Kidney epithelial cell (primary cell): ENCODE results near the gene EXOC3L4. TPM values are rescaled to one million over a fixed set of nuclear protein-coding genes. Genes with fewer than 3 reads are reported as not detected.
A peak's percentile ranks its signal among the peaks of the same experiment; 100 is the strongest.

Source experiments
- DNase-seq: peaks from one replicate; pipeline ENCODE4 v3.0.0-alpha.2; 2010; ENCODE audit warnings: low read depth
- H3K27me3 ChIP-seq: 2 replicates; pipeline ENCODE4 v1.6.0; 2011; ENCODE audit warnings: low read length; ENCODE audit not compliant: control insufficient read depth, insufficient read depth
- H3K36me3 ChIP-seq: 2 replicates; pipeline ENCODE4 v1.5.1; 2011; ENCODE audit warnings: low read length; ENCODE audit not compliant: control insufficient read depth, insufficient read depth
- H3K4me3 ChIP-seq: 2 replicates; pipeline ENCODE4 v1.5.1; 2011; ENCODE audit warnings: low read depth, mild to moderate bottlenecking, control low read depth, low read length
- CTCF ChIP-seq: IDR thresholded peaks from 2 replicates; pipeline ENCODE4 v1.5.1; 2011; ENCODE audit warnings: mild to moderate bottlenecking, moderate library complexity, low read length, control low read depth, inconsistent platforms; ENCODE audit not compliant: insufficient read depth, poor library complexity, severe bottlenecking
- total RNA-seq: library from RNA; depleted of rRNA; stranded (reverse); fragments of >200 nt; gene quantifications from 2 replicates; pipeline ENCODE4 v1.2.3, GENCODE V29; 2015

EXOC3L4 gene
- total RNA-seq, 1 donor from 2014 or later, result 0.46 TPM

GRCh38 chr14:103102689-103103260, 8.2 kb downstream of the EXOC3L4 start:
- H3K27me3 ChIP-seq, result peaks cover 38% of the 10 kb centered on the region
- no peaks in the 10 kb centered on the region for H3K36me3 ChIP-seq
- DNase-seq, result no peak
- H3K4me3 ChIP-seq, result no peak overlapping the region
- no peak for TF ChIP-seq CTCF

GRCh38 chr14:103103461-103104388, 9.2 kb downstream of the EXOC3L4 start:
- DNase-seq, result no peak
- Histone ChIP-seq H3K27me3 (peaks cover 36% of the 10 kb centered on the region), H3K4me3 (no peak overlapping the region), H3K36me3 (no peaks in the 10 kb centered on the region)
- peak; percentile 46 for TF ChIP-seq CTCF

DNA sequence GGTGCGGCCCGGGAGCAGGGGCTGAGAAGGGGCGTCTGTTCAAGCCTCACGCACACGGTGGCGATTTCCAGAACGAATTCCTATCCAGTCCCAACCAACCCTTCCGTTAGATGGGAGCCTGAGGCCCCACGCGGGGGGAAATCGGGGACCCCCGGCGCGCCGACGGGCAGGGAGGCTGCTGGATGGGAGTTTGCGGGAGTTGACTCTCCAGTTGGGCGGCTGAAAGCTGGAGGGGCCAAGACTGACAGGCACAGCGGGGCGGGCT, 9.8 kb downstream of the EXOC3L4 start:
- TF ChIP-seq CTCF, result no peak
- no peak overlapping the region for H3K4me3 ChIP-seq
- H3K36me3 ChIP-seq, result no peaks in the 10 kb centered on the region
- DNase-seq, result no peak
- peaks cover 36% of the 10 kb centered on the region for H3K27me3 ChIP-seq

GRCh38 chr14:103104654-103105452, 10.3 kb downstream of the EXOC3L4 start:
- peak; percentile 94 for TF ChIP-seq CTCF
- Histone ChIP-seq H3K4me3 (no peak overlapping the region), H3K27me3 (peaks cover 36% of the 10 kb centered on the region), H3K36me3 (no peaks in the 10 kb centered on the region)
- DNase-seq, result no peak

DNA sequence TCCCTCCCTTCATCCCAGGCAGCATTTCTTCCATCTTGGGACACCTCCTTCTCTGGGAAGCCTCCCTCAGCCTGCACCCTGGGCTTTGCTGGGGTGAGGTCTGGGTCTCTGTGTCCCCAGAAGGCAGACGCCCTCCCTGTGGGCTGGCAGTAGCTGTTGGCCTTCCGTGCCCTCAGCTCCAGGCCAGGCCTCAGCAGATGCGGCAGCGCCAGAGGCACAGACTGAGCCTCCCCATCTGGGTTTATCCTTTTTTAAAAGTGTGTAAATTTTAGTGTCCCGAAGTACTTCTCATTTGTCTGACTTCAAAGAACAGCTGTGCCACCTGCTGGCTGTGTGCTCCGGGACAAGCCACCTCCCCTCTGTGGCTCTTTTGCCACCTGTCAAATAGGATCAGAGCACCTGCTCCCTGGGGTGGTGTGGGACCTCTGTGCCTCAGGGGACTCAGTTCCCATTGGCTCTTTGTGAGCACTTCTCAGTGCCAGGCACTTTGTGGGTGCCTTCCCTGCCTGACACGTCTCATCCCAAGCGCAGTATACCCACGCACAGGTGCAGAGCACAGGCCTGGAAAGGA, 11.1 kb downstream of the EXOC3L4 start:
- TF ChIP-seq CTCF, result peak; percentile 9
- H3K4me3 ChIP-seq, result no peak overlapping the region
- H3K27me3 ChIP-seq, result peaks cover 36% of the 10 kb centered on the region
- H3K36me3 ChIP-seq, result no peaks in the 10 kb centered on the region
- no peak for DNase-seq
